ENCODE data around the gene COPA.
A peak's percentile ranks its signal among the peaks of the same experiment; 100 is the strongest.

Gene COPA

DNA sequence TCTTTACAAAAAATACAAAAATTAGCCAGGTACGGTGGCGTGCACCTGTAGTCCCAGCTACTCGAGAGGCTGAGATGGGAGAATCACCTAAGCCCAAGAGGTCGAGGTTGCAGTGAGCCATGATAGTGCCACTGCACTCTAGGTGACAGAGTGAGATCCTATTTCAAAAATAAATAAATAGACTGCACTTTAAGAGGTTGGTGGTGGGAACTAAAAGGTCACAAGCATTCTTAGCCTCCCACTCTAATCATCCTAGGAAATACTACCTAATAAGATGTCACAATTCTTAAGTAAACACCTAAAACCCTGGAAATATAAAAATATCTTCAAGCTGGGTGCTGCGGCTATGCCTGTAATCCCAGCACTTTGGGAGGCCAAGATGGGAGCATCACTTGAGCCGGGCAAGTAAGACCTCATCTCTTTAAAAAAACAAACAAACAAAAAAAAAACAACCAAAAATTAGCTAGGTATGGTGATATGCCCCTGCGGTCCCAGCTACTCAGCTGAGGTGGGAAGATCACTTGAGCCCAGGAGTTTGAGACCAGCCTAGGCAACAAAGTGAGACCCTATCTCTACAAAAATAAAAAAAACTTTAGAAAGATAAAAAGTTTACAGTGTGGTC lies 84.8 kb downstream of the COPA start:
- no peak for DNase-seq (ENCODE audit: low read depth)
- TF ChIP-seq, protein P1, sequence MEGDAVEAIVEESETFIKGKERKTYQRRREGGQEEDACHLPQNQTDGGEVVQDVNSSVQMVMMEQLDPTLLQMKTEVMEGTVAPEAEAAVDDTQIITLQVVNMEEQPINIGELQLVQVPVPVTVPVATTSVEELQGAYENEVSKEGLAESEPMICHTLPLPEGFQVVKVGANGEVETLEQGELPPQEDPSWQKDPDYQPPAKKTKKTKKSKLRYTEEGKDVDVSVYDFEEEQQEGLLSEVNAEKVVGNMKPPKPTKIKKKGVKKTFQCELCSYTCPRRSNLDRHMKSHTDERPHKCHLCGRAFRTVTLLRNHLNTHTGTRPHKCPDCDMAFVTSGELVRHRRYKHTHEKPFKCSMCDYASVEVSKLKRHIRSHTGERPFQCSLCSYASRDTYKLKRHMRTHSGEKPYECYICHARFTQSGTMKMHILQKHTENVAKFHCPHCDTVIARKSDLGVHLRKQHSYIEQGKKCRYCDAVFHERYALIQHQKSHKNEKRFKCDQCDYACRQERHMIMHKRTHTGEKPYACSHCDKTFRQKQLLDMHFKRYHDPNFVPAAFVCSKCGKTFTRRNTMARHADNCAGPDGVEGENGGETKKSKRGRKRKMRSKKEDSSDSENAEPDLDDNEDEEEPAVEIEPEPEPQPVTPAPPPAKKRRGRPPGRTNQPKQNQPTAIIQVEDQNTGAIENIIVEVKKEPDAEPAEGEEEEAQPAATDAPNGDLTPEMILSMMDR (IDR thresholded peaks at IDR 0.05; ENCODE audit: insufficient read depth, low read depth, low read length, missing control alignments) = no peak
- H3K4me3 ChIP-seq (ENCODE audit: low read depth, low read length) = no peak overlapping the region

DNA sequence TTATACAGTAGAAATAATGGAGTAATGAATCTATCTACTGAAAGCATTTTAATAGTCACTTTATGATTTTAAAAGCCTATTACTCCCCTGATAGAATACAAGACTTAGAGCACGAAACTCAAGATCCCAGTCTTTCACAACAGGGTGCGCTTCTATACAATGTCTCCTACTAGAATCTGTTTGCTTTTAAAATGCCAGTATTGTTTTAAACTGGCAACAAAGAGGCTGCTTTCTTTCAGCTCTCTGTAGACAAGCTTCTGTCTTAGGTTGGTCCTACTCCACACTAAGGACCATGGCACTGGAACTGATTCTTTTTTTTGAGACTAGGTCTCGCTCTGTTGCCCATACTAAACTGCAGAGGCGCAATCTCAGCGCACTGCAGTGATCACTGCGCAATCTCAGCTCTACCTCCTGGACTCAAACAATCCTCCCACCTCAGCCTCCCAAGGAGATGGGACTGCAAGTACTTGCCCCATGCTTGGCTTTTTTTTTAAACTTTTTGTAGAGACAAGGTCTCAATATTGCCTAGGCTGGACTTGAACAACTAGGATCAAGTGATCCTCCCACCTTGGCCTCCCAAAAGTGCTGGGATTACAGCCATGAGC lies 85.5 kb downstream of the COPA start:
- TF ChIP-seq, protein P1 (IDR thresholded peaks at IDR 0.05; ENCODE audit: insufficient read depth, low read depth, low read length, missing control alignments) = no peak
- no peak for DNase-seq (ENCODE audit: low read depth)
- no peak overlapping the region for H3K4me3 ChIP-seq (ENCODE audit: low read depth, low read length)

DNA sequence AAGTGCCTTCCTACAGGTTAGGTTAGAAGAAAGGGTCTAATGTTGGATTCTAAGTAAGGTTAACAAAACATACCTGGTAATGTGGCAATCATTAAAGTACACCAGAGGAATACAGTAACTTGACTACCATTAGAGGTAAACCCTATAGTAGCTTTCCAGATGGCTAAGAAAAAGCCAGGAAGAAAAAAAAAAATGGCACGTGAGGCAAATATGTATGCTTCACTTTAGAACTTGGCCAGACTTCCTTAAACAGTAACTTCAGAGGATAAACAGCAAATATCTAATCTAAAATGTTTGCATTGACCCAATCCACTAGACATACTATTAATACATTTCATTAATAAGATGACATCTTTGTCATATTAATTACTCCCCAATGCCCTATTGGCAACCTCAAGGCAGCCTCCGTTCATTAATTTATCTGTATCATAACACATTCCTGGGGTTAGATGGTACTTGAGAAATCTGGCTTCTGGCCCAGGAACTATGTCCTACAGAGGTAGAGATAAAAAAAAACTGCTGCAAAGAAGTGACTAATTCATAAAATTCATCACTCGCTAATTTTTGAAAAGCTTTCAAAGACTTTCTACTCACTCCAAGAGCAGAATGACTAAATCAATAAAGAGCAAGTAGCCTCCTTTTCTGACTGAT lies 86.5 kb downstream of the COPA start:
- H3K4me3 ChIP-seq (ENCODE audit: low read depth, low read length) = no peak overlapping the region
- DNase-seq (ENCODE audit: low read depth) = no peak
- TF ChIP-seq, protein P1 (IDR thresholded peaks at IDR 0.05; ENCODE audit: insufficient read depth, low read depth, low read length, missing control alignments) = no peak

DNA sequence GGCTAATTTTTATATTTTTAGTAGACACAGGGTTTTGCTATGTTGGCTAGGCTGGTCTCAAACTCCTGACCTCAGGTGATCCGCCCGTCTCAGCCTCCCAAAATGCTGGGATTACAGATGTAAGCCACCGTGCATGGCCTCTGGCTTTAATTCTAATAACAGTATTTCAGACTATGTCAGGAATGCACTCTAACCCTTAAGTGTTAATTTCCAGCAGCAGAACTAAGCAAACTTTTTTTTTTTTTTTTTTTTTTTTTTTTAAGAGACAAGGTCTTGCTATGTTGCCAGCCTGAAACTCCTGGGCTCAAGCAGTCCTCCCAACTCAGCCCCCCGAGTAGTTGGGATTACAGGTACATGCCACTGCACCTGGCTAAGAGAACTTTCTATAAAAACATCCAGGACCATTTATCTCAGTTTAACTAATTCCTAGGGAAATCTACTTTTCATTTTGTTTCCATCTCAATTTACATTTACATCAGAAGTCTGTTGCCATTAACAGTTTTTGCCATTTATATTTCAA lies 87.2 kb downstream of the COPA start:
- TF ChIP-seq, protein P1 (IDR thresholded peaks at IDR 0.05; ENCODE audit: insufficient read depth, low read depth, low read length, missing control alignments) = no peak
- no peak overlapping the region for H3K4me3 ChIP-seq (ENCODE audit: low read depth, low read length)
- DNase-seq (ENCODE audit: low read depth) = no peak

DNA sequence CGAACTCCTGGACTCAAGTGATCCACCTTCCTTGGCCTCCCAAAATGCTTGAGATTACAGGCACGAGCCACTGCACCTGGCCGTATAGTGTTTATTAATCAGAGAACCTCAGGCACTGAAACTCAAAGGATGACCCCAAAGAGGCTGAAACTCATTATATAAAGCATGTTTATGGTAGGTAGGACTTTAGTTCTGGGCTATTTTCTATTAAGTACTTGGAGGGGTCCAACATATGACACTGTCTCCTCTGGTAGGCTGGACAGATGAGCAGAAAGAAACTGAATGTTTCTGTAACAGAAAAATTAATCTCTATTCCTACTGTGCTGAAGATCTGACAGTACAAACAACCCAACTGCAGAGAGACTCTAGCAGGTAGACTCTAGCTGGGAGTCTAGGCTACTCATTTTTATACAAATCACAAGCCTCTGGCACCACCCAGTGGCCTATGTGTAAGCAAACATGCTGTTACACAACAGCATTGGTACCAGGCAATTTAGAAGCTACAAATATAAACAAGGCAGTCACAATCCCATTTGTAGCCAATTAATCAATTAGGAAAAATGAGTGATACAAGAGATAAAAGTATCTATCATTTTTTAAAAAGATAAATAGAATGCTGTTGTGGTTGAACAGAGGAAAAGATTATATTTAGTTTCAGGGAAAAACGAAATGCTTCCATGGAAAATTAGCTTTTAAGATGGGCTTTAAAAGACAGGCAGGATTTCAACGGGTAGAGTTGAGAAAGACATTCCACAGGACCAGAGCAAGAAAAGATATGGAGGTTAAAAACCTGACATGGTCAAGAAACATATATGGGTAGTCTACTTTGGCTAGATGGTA lies 91.1 kb downstream of the COPA start:
- peak; percentile 79 for DNase-seq (ENCODE audit: low read depth)
- TF ChIP-seq, protein P1 (IDR thresholded peaks at IDR 0.05; ENCODE audit: insufficient read depth, low read depth, low read length, missing control alignments) = peak; percentile 65
- H3K4me3 ChIP-seq (ENCODE audit: low read depth, low read length) = no peak overlapping the region

DNA sequence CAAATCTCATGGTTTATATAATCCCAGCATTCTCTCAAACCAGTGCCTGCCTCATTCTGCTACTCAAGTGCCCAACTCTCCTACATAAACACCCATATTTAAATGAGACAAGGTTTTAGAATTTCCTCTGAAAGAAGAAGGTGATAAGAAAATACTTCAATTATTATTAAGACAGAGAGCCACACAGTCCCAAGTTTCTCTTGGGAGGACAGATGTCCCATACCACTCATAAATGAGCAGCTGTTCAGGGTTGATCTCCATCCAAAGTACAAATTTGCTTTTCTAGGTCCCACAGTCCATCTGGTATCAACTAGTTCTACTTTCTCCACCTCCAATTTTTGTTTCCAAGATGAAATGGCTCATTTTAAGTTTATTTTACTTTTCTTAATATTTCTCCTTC lies 92.0 kb downstream of the COPA start:
- H3K4me3 ChIP-seq (ENCODE audit: low read depth, low read length) = no peak overlapping the region
- DNase-seq (ENCODE audit: low read depth) = no peak
- TF ChIP-seq, protein P1 (IDR thresholded peaks at IDR 0.05; ENCODE audit: insufficient read depth, low read depth, low read length, missing control alignments) = no peak

Measured in GM12865 (cell line).